Sigmoid colon (tissue), 4 donors: ENCODE measurements around the gene FEV.

Experiments used
- POLR2A ChIP-seq, 2 donors: fragments of 450-650 bp; IDR thresholded peaks; one replicate each; pipeline ENCODE4 v1.6.1; 2016; ENCODE audit warnings: antibody characterized with exemption in 2 of 2, mild to moderate bottlenecking in 2 of 2, moderate library complexity in 2 of 2
- POLR2AphosphoS5 ChIP-seq, 4 donors: sonication (generic); formaldehyde crosslinking; IDR thresholded peaks; one replicate each; pipeline ENCODE4 v1.6.1; 2017; ENCODE audit warnings: antibody characterized with exemption in 4 of 4

- TF ChIP-seq POLR2A (IDR thresholded peaks at IDR 0.05) (no peak), POLR2AphosphoS5 (IDR thresholded peaks at IDR 0.05) (no peak)
Observed at GRCh38 chr2:218983934-218984238, 1.1 kb downstream of the FEV start.
